GM19452 (cell line): Measurements from ENCODE around the gene UST.

ENCODE experiments used
- ATAC-seq: cut with Tn5 transposase; IDR thresholded peaks from one replicate; pipeline ENCODE4 v1.9.1; 2021; ENCODE audit not compliant: unreplicated experiment

UST gene, protein sequence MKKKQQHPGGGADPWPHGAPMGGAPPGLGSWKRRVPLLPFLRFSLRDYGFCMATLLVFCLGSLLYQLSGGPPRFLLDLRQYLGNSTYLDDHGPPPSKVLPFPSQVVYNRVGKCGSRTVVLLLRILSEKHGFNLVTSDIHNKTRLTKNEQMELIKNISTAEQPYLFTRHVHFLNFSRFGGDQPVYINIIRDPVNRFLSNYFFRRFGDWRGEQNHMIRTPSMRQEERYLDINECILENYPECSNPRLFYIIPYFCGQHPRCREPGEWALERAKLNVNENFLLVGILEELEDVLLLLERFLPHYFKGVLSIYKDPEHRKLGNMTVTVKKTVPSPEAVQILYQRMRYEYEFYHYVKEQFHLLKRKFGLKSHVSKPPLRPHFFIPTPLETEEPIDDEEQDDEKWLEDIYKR

GRCh38 chr6:148746363-148747144 is at the start of gene UST:
Gene UST, plus strand, starts transcription at chr6:148747030. Its CDS starts 401 bp downstream, at chr6:148747431.
- ATAC-seq, result no peak

DNA sequence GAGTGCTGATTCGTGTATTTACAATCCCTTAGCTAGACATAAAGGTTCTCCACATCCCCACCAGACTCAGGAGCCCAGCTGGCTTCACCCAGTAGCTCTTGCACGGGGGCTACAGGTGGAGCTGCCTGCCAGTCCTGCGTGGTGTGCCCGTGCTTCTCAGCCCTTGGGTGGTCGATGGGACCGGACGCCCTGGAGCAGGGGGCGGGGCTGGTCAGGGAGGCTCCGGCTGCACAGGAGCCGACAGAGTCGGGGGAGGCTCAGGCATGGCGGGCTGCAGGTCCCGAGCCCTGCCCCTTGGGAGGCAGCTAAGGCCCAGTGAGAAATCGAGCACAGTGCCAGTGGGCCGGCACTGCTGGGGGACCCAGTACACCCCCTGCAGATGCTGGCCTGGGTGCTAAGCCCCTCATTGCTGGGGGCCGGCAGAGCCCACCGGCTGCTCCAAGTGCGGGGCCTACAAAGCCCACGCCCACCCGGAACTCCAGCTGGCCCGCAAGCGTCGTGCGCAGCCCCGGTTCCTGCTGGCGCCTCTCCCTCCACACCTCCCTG is 48.9 kb upstream of the UST start:
- ATAC-seq, result no peak

DNA sequence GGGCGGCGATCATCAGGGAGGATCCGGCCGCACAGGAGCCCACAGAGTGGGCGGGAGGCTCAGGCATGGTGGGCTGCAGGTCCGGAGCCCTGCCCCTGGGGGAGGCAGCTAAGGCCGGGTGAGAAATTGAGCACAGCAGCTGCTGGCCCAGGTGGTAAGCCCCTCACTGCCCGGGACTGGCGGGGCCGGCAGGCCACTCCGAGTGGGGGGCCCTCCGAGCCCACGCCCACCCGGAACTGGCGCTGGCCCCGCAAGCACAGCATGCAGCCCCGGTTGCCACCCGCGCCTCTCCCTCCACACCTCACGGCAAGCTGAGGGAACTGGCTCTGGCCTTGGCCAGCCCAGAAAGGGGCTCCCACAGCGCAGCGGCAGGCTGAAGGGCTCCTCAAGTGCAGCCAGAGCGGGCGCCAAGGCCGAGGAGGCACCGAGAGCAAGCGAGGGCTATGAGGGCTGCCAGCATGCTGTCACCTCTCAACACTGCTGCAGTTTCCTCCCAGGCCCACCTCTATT is 48.1 kb upstream of the UST start:
- no peak for ATAC-seq

GRCh38 chr6:148700047-148700715 is 46.6 kb upstream of the UST start:
- no peak for ATAC-seq

DNA sequence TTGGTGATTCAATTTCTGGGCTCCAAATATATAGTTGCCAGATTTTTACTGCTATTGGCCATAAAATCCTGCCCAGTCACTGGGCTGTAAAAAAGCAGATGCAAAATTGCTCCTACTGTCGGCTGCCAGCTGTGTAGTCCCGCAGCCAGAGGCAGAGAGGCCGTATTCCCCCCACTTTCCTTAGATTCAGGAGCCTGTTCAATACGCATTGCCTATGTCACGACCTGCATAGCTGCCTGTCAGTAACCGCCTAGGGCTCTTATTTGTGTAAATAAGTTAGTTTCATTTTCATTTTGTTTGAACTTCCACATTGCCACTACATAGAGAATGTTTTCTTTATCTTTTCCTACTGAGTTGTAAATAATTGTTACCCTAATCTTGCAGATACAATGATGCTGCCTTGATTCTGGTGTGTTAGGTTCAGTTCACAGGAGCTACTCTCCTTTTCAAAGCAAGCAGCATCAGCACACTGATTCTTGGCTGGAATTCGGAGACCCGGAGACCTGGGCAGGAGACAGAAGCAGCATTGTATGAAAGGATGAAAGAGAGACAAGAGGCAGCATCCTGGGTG is 46.0 kb upstream of the UST start:
- peak; percentile 76 for ATAC-seq

DNA sequence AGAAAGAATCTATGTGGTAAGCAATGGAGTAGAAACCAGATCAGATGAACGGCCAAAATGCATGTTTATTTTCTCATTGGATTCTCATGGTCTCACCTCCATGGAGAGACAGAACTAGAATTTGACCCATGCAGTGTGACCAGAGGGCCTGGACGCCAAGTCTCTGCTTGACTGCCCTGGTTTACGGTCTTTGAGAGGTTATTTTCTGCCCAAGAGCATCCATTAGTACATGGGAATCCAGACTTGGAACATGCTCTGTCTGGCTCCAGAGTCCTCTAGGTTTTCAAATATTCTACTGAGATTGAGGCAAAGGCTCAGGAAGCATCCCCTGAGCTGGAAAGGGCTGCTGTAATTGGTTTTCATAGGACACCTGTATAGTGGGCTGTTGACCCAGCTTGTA is 45.5 kb upstream of the UST start:
- no peak for ATAC-seq

GRCh38 chr6:148703900-148704299 is 42.9 kb upstream of the UST start:
- no peak for ATAC-seq

- ATAC-seq, result no peak
Measured at GRCh38 chr6:148704400-148705246, 42.2 kb upstream of the UST start.

- ATAC-seq, result no peak
Measured at GRCh38 chr6:148708707-148709106, 38.1 kb upstream of the UST start.

- ATAC-seq, result no peak
Measured at GRCh38 chr6:148709577-148709976, 37.3 kb upstream of the UST start.

- no peak for ATAC-seq
Measured at GRCh38 chr6:148711833-148712654, 34.8 kb upstream of the UST start.

GRCh38 chr6:148713033-148713738 is 33.6 kb upstream of the UST start:
- no peak for ATAC-seq

- ATAC-seq, result no peak
Measured at GRCh38 chr6:148713921-148714320, 32.9 kb upstream of the UST start.

- no peak for ATAC-seq
Measured at GRCh38 chr6:148716811-148717210, 30.0 kb upstream of the UST start.

- no peak for ATAC-seq
Measured at GRCh38 chr6:148720406-148720805, 26.4 kb upstream of the UST start.

GRCh38 chr6:148720897-148721296 is 25.9 kb upstream of the UST start:
- ATAC-seq, result no peak

- ATAC-seq, result no peak
Measured at GRCh38 chr6:148723484-148723883, 23.3 kb upstream of the UST start.

DNA sequence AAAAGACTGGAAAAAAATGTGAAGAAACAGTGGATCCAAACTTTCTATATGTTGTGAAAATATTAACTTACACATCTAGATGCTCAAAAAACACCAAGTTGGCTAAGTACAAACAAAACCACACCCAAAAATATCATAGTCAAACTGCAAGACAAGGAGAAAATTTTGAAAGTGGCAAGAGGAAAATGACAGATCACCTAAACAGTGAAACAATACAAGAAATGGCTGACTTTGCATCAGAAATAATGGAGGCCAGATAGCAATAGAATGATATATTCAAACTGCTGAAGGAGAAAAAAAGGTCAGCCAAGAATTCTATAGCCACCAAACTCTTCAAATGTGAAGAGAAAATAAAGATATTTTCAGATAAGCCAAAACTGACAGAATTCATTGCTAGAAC is 22.4 kb upstream of the UST start:
- ATAC-seq, result no peak
